ENCODE results near the gene CHRNG.

The CHRNG gene

DNA sequence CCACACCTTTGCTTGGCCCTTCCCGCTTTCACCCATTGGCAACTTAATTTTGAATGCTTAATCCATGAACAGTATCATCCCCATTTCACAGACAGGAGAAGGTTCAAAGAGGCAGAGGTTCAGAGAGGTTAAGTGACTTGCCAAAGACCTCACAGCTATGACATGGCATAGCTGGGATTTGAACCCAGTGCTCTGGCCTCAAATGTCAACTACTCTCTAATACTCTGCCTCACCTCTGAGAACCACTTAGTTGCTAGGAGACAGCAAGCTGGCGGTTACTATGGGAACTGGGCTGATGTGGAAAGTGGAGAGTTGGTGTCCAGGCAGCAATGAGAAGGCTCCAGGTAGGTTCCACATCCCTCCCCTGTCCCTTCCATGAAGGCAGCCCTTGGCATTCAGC is 35.1 kb upstream of the CHRNG start:
- no peak for DNase-seq

DNA sequence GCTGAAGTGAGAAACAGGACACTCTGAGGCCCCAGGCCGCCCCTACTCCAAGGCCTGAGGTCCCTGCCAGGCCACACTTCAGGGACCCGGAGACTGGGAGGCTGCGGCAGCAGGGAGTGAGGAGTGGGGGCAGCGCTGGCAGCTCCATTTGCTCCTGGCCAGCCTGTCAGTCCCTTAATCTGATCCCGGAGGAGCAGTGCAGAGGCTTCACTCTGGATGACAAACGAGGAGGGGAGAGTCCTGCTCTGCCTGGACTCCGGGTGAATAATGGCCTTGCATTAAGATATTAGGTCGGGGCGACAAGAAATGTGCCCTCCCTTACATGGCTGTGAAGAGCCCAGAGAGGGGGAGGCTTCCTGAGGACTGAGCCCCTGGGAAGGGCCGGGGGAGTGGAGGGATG is 33.6 kb upstream of the CHRNG start:
- DNase-seq: peak; percentile 57

DNA sequence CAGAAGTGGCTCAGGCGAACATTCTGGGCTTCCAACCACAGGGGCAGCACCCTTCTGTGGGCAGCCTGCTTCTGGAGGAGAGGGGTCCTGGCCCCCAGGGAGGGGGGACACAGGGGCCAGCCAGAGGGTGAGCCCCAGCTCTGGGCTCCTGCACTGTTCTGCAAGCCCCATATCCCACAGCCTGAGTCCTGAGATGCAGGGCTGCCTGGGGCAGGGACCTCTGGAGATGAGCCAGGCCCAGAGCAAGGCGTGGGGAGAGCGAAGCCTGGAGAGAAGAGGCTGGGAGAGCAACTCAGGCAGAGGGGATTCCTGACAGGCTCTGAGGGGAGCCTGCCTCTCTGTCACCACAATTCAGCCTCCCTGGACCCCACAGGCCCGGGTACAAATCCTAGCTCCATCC is 32.8 kb upstream of the CHRNG start:
- peak; percentile 54 for DNase-seq

DNA sequence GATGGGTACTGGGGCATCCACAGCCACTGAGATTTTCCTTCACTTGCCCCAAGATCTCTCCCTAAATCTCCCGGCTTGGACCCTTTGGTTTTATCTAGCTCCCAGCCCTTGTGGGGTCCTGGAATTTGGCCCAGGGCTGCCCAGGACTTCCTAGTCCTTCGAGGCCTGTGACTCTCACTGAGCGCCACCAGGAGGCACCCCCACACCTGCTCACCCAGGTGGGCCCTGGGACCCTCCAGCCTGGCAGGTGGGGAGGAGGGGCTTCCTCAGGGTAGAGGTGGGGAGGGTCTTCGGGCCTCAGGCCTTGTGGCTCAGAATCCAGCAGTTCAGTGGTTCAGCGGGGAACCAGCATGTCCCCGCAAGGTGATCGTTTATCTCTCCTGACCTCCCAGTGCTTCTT is 31.2 kb upstream of the CHRNG start:
- DNase-seq: no peak

DNA sequence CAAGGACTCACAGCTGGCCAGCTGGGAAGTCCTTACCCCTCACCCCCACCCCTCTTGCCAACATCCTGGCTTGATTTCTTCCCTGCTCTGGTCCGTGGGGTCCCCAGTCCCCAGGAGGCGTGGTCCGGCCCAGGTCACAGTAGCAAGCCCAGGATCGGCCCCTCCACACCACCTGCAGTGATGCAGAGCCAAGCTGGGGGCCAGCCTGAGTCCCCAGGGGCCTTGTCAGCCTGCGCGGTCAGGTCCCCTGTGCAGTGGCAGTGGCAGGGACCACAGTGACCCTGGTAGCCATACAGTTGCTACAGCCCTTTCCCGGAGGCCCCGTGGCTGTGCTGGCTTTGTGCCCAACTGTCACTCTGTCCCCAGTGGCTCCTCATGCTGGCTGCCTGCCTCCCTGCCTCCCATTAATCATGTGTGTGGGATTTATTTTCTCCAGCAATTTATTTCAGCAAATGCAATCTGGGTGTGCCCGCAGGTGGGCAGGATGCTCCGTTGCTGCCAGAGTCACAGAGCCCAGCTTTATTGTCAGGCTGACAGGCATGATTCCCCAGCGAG is 28.1 kb upstream of the CHRNG start:
- no peak for DNase-seq

DNA sequence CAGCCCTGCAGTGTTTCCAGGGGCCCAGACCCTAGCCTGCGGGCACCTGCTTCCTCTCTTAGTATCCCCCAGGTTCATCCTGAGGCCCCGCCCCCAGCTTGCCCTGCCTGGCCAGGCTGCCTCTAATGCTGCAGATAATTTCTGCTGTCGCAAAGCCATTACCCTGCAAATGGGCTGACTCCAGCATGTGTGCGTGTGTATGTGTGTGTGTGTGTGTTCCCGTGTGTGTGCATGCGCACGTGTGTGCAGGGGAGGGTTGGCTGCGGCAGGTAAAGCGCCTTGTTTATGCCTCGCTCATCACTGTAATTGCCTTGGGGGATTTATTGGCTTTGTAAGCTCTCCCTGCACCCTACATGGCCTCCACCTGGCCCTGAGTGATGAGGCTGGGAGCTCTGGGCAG is 26.9 kb upstream of the CHRNG start:
- DNase-seq: no peak

DNA sequence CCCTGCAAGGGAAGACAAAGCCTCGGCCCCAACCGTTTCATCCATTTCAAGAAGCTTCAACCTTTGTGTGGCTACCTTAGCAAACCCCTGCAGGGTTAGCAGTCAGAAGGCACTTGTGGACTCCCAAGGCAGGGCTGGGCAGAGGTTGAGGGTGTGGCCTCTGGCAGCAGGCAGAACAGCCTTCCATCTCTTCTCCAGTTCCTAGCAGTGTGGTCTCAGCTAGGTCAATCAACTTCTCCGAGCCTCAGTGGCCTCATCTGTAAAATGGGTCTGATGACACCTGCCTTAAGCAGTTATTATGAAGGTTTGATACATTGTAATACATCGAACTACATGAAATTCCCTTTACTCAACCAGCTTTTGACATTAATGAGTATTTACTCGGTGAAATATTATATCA is 26.1 kb upstream of the CHRNG start:
- no peak for DNase-seq

DNA sequence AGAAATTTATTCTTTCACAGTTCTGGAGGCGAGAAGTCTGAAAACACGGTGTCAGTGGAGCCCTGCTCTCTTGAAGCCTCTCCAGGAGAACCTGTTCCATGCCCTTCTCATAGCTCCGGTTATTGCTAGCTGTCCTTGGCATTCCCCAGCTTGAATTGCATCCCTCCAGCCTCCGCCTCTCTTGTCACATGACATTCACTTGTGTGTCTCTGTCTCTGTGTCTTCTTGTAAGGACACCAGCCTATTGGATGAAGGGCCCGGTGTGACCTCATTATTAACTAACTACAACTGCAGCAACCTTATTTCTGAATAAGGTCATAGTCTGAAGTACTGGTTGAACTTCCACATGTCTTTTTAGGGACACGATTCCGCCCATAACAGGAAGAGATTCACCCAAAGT is 23.9 kb upstream of the CHRNG start:
- no peak for DNase-seq

DNA sequence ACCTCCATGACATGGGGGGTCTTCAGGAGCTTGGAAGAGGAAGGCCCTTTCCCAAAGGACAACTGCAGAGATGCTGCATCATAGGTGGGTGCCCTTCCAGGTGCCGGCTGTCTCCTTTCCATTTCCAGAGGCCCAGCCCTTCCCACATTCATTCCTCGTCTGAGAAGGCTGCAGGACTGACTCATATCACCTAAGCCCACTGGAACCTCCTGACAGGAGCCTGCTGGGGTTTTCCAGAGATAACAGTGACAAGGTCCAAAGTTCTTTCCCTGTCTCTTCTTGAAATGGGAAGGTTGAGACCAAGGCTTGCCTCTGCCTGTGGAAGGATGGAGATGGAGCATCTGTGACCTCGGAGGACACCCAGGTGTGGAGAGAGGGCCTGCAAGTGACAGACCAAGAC is 22.9 kb upstream of the CHRNG start:
- DNase-seq: no peak

DNA sequence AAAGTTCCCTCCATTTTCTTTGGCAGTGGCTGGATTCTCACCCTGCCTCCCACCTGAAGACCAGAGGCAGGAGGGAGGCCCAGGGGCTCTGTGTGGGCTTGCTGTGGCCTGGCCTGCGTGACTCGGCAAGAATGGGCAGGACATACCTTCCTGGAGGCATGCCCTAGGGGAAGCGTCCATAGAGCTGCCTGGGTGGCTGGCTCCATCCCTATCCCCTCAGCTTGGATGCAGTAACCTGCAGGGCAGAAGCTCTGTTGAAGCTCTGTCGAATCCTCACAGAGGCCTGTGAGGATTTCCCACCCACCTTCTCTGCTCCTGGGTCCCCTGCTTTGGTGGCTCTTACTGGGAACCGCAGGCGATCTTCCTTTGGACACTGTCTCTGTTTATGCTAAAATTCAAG is 20.6 kb upstream of the CHRNG start:
- no peak for DNase-seq

DNA sequence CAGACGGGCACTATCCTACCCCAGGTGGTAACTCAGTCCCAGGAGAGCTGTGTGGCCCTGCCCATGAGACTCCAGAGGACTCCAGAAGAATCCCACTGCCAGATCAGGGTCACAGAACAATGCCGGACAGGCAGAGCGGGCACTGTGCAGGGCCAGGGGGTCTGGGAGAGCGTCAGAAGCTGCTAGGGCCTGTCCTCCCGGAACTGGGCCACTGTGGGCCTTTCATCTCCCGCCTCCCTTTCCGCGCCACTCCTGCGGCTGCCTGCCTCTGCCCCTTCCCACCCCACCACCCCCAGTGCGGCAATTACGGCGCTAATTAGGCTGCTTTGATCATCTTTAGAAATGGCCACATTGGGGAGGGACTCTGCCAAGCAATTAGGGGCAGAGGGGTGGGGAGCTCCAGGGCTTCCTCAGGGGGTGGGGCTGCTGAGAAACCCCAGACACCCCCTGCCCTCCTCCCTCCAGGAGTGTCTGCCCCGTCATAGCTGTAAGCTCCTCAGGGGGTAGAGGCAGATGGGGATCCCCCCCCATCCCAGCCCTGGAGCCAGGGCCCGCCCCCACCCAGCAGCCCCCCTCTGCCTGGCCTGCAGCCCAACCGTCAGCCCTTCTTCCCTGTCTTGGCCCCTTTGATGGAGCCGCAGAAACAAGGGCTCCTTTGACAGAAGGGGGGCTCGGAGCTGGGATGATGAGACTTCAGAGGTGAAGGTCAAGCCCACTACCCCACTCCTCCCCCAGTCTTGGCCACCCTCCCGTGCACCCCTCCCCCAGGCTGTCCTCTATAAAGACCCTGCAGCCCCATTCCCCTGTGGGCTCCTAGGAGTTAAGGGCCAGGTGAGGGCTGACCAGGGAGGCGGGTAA is 19.7 kb upstream of the CHRNG start, which contains the start of gene PRSS56:
TSS of gene PRSS56 (plus strand) at position 808 of the 858 bp plus-strand sequence. CDS start 211 bp downstream, outside the sequence.
- no peak for DNase-seq

DNA sequence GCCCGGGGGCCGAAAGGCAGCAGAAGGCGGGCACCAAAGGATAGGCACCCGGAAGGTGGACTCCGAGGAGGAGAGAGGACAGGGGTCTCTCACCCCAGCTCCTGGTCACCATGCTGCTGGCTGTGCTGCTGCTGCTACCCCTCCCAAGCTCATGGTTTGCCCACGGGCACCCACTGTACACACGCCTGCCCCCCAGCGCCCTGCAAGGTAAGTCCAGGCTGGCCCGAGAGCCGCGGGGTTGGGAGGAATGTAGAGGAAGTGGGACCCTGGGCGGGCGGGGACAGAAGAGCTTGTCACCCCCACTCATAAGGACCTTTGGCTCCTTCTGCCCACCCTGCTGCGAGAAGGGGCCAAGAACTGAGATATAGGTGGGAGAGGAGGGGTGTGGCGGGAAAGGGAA is 19.0 kb upstream of the CHRNG start:
- DNase-seq: no peak

DNA sequence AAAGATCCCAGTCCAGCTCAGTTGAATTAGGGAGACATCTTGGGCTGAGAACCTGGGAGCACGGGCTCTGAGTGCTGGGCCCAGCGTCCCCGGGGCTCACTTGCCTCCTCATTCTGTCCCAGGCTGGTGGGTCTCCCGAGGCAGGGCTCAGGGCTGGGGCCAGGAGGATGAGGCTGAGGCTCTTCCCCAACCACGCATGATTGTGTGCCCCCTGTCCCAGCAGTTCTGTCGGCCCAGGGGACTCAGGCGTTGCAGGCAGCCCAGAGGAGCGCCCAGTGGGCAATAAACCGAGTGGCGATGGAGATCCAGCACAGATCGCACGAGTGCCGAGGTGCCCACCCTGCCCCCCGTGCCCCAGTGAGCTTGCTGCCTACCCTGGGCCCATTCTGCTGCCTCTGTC is 18.4 kb upstream of the CHRNG start:
- DNase-seq: no peak

DNA sequence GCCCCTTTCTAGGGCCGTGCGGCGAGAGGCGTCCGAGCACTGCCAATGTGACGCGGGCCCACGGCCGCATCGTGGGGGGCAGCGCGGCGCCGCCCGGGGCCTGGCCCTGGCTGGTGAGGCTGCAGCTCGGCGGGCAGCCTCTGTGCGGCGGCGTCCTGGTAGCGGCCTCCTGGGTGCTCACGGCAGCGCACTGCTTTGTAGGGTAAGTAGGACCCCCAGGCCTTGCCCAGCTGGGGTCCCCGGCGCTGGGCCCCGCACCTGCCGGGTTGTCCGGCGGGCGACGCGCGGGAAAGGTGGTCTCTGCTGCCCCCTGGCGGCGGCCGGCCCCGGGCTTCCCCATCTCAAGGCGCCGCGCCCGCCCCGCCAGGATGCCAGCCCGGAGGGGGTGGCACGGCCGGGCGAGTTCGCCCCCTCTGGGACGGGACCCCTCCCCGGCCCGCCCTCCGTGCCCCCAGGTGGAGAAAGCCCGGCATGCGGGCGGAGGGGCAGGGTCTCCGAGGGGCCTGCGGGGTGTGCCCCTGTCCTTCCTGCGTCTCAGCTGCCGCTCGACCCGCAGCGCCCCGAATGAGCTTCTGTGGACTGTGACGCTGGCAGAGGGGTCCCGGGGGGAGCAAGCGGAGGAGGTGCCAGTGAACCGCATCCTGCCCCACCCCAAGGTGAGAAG is 17.4 kb upstream of the CHRNG start:
- peak; percentile 81 for DNase-seq

DNA sequence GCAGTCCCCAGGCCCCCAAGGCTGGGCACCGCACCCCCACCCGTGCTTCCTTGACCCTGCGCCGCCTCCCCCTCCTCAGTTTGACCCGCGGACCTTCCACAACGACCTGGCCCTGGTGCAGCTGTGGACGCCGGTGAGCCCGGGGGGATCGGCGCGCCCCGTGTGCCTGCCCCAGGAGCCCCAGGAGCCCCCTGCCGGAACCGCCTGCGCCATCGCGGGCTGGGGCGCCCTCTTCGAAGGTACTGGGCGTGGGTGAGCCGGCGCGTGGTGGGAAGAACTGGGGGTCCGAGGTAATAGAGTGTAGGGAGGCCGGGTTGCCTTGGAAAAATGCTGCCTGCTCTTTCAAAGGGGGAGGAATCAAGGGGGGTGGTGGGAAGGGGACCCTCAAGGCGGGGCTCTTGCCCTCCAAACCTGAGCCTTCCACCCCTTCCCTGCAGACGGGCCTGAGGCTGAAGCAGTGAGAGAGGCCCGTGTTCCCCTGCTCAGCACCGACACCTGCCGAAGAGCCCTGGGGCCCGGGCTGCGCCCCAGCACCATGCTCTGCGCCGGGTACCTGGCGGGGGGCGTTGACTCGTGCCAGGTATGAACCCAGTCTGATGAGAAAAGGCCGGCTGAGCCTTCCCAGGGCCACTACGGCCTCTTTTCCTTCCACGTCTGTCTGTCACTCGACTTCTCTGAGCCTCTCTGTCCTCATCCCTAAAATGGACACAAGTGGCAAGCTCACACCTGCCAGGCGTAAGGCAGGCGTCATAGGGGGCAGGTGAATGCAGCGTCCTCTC is 16.7 kb upstream of the CHRNG start:
- DNase-seq: no peak

DNA sequence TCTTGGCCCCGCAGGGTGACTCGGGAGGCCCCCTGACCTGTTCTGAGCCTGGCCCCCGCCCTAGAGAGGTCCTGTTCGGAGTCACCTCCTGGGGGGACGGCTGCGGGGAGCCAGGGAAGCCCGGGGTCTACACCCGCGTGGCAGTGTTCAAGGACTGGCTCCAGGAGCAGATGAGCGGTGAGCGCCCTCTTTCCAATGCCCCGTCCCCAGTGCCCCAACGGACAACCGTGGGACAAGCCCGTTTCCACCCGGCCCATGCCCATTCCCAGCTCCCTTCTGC is 16.1 kb upstream of the CHRNG start:
- no peak for DNase-seq

DNA sequence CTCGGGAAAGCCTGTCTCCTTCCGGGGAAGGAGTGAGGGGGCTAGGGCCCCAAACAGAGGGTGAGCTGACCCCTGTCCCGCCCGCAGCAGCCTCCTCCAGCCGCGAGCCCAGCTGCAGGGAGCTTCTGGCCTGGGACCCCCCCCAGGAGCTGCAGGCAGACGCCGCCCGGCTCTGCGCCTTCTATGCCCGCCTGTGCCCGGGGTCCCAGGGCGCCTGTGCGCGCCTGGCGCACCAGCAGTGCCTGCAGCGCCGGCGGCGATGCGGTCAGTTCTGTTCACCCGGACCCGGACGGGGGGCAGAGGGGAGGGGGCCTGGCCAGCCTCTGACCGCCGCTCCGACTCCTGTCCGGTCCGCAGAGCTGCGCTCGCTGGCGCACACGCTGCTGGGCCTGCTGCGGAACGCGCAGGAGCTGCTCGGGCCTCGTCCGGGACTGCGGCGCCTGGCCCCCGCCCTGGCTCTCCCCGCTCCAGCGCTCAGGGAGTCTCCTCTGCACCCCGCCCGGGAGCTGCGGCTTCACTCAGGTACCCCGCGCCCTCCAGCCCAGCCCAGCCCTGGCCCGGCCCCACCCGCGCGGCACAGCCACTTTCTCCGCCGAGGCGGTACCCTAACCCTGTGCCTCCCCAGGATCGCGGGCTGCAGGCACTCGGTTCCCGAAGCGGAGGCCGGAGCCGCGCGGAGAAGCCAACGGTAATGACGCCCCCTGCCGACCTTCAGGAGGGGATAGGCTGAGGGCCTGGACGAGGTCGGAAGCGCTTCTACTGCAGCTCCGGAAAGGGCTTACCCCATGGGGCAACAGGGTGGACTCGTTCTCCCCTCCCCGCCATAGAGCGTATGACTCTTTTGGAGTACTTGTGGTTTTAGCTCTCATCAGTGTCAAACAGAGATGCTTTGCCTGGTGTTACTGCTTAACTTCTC is 15.6 kb upstream of the CHRNG start:
- DNase-seq: peak; percentile 79

DNA sequence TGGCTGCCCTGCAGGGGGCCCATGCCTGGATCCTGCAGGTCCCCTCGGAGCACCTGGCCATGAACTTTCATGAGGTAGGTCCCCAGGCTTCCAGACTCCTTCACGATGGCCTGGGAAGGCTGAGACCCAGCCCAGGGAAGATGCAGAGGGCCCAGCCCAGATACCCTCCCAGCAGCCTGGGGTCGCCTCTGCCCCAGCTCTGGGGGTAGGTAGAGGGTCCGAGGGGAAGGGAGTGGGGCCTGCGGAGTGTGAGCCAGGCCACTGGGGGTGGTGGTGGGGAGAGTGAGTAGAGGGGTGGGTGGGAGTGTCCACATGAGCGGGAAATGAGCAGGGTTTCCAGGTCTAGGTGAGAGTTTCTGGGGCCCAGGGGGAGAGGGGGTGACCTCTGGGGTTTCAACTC is 14.7 kb upstream of the CHRNG start:
- DNase-seq: no peak

DNA sequence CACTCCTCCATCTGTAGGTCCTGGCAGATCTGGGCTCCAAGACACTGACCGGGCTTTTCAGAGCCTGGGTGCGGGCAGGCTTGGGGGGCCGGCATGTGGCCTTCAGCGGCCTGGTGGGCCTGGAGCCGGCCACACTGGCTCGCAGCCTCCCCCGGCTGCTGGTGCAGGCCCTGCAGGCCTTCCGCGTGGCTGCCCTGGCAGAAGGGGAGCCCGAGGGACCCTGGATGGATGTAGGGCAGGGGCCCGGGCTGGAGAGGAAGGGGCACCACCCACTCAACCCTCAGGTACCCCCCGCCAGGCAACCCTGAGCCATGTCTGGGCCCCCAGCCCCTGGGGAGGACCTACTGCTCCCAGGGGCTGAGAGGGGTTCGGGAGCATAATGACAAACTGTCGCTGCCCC is 14.3 kb upstream of the CHRNG start:
- DNase-seq: no peak

DNA sequence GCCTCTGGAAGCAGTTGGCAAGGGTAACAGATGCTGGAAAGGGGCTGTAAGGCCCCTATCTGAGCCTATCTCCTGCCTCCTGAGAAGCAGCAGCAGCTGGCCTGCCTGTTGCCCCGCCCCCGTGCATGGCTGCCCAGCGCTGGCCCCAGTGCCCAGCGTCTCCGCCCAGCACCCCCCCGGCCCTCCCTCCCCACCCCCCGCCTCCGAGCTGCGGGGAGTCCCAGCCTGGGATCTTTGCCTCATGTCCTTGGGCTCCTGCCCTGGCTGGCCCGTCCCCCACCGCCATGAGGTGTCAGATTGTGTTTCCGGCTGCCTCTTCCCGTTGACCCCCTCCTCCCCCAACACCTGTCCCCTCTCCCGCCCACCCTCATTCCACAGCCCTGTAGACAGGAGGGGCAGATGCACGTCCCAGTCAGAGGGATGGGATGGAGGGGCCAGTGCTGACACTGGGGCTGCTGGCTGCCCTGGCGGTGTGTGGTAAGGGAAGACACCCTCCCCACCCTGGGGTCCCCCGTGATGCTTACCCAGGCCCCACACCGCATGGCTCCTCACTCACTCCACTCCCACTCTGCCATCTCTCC is 13.6 kb upstream of the CHRNG start, which contains the start of gene CHRND:
TSS of gene CHRND (plus strand) at position 370 of the 581 bp plus-strand sequence. CDS start at position 426, 56 bp downstream.
- DNase-seq: no peak

DNA sequence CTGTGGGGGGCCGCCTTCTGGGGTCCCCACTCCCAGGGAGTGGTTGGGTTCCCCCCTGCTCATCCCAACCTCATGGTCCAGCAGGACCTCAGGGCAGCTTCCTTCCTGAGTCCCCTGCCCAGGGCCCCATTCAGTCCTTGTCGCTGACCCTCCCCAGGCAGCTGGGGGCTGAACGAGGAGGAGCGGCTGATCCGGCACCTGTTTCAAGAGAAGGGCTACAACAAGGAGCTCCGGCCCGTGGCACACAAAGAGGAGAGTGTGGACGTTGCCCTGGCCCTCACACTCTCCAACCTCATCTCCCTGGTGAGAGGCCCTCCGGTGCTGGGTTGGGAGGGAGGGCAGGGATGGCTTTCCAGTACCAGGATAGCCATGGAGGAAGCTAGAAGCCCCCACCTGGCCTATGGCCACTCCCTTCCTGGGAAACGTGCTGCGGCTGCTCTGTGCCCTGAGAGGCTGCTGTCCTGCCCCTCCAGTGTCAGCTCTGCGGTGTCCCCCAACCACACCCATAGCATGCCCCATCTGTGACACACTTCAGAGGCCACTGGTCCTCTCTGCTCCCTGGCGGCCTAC is 13.0 kb upstream of the CHRNG start:
- DNase-seq: peak; percentile 46

All from right kidney (tissue), 1 donor.